HL-60/S4 treated with phorbol 12-myristate 13-acetate at 8.2 ng/mL for 4 days and 3 days (cell line): Measurements from ENCODE around the gene UBE2J2.
"Not testable (repeated sequence)": the region's sequence is repeated elsewhere in the genome, so short reads cannot be mapped to it uniquely, and the experiment has no call there.

Experiments used
- in situ Hi-C: fragments of 300-500 bp; cut with MboI; formaldehyde crosslinking; loops from 2 replicates; pipeline ENCODE4 v1.15.0; 2022; ENCODE audit warnings: low sequenced_read_pairs

UBE2J2 gene

DNA sequence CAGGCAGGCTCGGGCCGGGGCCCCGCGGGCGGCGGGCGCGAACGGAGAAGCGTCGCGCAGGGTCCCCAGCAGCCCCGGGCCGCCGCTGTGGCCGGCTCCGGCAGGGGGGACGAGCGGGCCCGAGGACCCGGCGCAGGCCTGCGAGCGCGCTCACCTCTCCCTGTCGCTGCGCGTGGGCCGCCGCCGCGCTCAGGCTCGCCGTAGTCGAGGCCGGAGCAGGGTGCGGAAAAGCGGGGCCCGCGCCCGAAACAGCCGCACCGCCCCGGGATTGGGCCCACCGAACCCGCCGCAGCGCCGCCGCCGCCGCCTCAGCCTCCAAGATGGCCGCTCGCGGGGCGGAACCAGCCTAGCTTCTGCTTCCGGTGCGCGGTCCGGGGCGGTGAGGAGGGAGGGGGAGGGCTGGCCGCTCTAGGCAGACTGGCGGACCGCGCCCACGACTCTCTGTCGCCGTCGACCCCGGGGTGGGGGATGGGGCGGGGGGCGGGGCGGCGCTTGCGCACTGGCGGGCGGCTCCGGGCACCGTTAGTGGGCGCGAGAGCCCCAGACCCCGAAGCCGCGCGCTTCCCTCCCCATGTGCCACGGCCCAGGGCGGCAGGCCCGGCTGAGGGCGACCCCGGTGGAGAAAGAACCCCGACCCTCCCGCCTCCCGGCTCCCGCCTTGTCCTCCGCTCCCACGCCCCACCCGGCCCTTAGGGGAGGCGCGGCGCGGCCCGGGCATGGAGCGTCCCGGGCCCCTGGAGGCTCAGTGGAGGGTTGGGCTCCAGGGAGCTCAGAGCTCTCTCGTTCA, at the start of gene UBE2J2:
Gene UBE2J2 (minus strand): TSS at position 343 of the 787 bp plus-strand sequence. CDS start 5,862 bp downstream, outside the sequence.
- in situ Hi-C loops: no loop called here

DNA sequence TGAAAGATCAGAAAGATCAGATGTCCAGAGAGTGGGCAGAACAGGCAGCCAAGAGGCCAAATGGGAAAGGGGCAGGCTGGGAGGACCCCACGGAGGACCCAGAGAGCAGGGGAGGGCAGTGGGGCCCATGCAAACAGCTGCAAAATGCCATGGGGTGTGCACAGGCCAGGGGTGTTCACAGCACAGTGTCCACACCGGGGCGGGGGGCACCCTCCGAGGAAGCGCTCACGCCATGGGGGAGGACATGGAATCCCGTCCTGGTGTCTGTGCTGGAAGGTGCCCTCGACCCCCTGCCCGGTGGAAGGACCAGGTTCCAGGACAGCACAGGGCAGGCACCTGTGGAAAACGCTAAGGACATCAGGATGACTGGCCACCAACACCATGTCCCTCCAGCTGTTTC, 49.3 kb upstream of the UBE2J2 start:
- in situ Hi-C loops: no loop called here

- in situ Hi-C loops: no loop called here
Measured at GRCh38 chr1:1322418-1322817, 48.8 kb upstream of the UBE2J2 start.

DNA sequence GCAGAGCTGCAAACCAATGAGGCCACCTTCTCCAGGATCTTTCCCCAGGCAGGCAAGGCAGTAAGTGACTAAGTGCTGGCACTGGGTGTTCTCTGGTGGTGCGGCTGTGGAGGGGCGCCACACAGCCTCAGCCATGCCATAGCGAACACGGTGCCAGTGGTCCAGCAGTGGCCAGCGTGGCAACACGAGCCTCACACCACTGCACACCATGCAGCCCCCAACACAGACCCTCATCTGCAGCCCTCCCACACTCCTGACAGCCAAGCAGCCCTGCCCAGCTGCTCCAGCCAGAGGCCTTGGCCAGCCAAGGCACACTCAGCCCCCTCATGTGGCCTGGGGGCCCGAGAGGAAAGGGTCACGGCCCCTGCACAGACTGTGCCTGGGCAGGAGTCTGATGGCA, 47.8 kb upstream of the UBE2J2 start:
- in situ Hi-C loops: no loop called here

GRCh38 chr1:1320666-1321448, 47.2 kb upstream of the UBE2J2 start:
- in situ Hi-C loops: no loop called here

DNA sequence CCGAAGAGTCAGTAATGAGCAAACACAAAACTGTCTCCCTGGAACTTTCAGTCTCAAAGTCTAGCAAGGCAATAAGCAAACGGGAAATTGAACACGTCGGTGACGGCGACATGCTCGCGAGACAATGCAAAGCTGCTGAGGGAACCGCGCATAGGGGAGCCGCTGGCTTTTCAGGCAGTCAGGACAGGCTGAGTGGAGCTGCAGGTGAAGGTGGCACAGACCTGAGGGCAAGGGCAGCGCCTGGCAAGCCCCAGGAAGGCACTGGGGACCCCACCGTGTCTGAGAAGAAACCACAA, 45.9 kb upstream of the UBE2J2 start:
- in situ Hi-C loops: no loop called here

DNA sequence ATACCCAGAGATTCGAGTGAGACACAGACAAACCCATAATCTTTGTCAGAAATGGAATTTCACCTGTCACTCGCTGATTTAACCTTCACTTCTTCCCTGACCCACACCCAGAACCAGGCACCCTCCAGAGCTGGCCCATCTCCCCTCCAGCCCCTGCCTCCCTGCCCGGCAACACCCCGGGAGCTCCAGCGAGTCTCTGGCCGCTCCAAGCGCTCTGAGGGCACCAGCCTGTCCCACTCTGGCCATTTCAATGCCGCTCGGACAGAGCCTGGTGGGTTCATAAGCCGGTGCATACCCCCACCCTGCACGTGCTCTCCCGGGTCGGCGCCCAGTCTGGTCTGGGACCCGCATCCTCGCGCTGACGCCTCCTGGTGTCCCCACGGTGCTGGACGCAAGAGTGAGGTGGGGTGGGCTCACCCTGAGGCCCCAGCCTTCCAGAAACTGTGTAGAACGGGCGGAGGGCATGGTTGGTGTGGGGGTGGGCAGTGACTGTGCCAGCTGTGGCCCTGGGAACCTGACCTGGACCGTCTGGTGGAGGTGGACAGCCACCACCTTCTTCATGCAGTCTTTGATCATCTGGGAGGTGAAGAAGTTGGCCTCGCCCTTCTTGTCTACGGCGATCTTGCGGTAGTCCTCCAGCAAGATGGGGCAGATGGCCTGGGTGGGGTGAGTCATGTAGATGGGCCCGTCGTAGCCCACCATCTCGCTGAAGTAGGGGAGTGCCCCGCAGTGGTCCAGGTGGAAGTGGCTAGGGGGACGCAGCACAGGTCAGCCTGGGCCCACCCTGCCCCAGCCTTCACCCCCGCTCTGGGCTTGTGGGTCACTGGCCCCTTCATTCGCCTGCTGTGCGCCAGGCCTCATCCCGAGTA, 45.4 kb upstream of the UBE2J2 start:
- in situ Hi-C loops: no loop called here

DNA sequence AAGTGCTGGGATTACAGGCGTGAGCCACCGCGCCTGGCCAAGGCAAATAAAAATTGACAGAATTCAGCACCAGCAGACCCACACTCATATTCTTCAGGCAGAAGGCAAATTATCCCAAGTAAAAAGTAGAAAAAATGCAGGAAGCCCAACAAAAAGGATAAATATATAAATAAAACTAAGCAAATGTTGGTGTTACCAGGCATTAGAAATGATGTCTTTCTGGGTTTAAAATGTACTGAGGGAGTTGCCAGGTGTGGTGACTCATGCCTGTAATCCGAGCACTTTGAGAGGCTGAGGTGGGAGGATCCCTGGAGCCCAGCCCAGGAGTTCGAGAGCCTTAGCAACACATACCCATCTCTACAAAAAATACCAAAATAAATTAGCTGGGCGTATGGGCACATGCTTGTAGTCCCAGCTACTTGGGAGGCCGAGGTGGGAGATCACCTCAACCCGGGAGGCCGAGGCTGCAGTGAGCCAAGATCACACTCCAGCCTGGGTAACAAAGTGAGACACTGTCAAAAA, 44.5 kb upstream of the UBE2J2 start:
- in situ Hi-C loops: no loop called here

GRCh38 chr1:1317420-1317819, 43.8 kb upstream of the UBE2J2 start:
- in situ Hi-C loops: no loop called here

DNA sequence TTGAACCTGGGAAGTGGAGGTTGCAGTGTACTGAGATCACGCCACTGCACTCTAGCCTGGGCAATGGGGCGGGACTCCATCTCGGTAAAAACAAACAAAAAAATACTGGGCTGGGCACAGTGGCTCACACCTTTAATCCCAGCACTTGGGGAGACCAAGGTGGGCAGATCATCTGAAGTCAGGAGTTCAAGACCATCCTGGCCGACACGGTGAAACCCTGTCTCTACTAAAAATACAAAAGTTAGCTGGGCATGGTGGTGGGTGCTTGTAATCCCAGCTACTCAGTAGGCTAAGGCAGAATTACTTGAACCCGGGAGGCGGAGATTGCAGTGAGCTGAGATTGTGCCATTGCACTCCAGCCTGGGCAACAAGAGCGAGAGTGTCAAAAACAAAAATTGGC, 42.5 kb upstream of the UBE2J2 start:
- in situ Hi-C loops: not testable (repeated sequence)

DNA sequence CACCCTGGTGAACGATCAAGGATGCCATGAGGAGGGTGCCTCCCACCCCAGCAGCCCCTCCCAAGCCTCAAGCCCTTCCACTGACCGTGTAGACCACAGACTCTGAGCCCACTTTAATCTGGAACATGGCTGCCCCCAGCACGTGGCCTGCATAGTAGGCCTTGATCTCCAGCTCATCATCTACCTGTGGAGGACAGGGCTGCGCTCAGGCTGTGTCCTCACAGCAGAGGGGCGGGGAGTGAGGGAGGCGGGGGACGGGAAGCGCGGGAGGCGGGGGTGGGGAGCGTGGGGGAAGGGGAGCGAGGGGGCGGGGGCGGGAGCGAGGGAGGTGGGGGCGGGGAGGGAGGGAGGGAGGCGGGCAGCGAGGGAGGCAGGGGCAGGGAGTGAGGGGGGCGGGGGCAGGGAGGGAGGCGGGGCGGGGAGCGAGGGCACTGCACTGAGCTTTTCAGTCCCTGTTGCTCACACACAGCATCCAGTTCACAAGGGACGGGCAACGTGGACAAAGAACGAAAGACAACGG, 41.8 kb upstream of the UBE2J2 start:
- in situ Hi-C loops: no loop called here

DNA sequence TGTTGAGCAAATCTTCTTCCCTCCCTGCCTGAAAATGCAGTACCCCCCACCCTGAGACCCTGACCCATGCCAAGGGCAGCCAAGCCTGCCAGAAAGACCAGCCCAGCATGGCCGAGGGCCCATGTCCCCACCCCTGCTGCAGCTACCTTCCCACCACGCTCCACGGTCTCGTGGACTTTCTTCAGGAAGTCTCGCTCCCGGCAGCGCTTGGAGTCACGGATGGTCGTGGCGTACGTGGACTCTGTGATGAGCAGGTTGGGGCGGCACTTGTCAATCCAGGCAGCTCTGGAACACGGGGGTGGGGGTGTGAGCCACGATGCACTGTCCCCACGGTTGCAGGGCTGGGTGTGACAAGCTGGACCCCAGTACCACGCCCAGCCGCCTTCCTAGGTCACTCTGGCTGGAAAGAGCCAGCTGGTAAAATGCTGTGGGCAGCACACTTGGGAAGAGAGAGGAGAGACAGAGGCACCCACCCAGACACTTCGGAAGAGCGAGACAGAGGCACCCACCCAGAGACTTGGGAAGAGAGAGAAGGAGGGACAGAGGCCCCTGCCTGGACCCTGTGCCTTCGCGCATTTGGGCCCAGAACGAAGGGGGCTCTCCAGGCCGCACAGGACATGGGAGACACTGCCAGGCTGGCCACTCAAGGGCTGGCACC, 41.2 kb upstream of the UBE2J2 start:
- in situ Hi-C loops: no loop called here

DNA sequence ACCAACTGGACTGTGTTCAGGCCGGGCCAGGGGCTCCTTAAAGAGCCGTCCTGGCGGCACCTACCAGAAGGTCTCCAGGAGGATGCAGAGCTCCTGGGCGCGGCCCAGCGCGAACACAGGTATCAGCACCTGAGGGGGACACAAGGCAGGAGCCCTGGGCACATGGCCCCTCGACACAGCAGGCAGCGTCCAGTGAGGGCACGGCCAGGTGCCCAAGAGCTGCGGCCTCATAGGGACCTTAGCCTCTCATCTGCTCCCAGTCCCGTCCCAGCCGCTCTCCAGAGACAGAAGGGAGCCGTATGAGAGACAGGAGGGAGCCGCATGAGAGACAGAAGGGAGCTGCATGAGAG, 40.6 kb upstream of the UBE2J2 start:
- in situ Hi-C loops: no loop called here

- in situ Hi-C loops: no loop called here
Measured at GRCh38 chr1:1313500-1314236, 40.0 kb upstream of the UBE2J2 start.

DNA sequence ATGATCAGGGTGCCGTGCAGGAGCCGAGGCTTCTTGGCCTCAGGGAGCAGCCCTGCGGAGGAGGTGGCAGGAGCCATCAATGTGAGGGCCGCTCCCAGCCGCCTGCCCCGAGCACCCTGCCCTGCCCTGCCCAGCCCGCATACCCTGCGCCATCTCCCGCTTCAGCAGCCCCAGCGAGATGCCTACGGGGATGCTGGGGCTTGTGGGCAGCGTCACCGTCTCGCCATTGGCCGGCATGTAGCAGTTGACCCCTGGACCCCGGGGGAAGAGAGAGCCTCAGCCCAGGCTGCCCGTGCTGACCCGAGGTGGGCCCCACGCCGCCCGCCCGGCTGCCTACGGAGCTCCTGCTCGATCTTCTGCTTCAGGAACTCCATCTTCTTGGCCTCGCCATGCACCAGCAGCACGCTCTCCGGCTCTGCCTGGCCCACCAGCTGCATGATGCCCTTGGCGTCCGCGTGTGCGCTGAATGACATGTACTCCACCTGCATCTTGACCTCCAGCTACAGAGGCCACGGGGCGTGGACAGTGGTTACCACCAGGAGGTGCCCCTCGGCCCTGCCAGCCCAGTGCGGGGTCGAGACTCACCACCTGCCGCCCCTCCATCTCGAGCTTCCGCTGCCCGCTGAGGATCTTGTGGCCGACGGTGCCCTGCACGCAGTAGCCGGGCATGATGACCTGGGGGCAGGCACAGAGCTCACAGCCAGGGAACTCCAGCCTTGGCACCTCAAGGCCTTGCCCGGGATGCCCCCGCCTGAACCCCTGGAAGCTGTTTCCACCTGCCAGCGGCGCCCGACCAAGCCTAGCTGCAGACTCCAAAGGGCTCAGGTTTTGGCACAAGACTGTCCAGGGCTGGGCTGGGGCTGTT, 39.0 kb upstream of the UBE2J2 start:
- in situ Hi-C loops: no loop called here

DNA sequence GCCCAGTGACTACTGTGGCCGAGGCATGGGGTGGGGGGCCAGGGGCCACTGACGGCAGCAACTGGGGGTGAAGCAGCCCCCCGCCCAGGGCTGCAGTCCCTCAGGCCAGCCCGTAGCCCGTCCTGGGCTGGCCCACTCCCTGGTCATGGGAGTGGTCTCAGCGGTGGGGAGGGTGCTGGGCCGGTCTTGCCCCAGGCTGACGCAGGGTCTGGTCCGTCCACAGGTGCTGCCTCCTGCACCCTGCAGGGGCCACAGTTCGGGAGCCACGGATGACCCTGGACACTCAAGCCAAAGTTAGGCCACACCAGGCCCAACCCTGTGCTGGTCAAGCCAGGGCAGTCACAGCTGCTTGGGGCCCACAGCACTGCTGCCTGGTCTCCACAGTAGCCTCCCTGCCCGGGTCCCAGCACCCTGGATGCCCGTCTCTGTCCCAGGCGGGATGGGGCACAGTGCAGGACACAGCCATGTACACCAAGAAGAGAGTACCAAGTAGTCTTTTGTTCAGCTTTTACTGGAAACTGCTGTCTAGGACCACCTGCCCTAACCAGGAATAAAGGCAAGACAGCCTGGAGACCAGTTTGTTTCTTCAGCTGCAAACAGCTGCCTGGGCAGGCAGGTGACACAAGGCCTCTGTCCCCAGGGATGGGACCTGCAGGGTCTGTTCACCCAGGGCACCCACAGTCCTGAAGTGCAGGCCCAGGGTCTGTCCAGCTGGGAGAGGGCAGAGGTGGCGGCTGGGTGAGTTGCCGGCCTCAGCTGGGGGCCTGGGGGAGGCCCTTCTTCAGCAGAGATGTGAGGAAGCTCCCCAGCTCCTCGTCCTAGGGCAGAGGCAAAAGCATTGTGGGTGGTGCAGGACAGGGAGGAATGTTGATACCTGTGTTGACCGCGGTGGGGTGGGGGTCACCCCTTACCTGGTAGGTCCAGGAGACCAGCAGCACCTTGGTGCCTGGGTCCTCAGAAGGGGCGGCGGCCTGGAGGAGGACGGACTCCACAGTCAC, 37.8 kb upstream of the UBE2J2 start:
- in situ Hi-C loops: no loop called here

GRCh38 chr1:1310476-1311053, 36.9 kb upstream of the UBE2J2 start:
- in situ Hi-C loops: no loop called here

GRCh38 chr1:1310109-1310385, 36.4 kb upstream of the UBE2J2 start:
- in situ Hi-C loops: no loop called here
